H9 (cell line): ENCODE data around the gene CREG2. TPM values are rescaled to one million over a fixed set of nuclear protein-coding genes. Genes with fewer than 3 reads are reported as not detected.

Source experiments
- DNase-seq: peaks from one replicate; pipeline ENCODE4 v3.0.0-alpha.2; 2017
- H2AFZ ChIP-seq: one replicate; pipeline ENCODE4 v1.6.1; 2013; ENCODE audit warnings: mild to moderate bottlenecking, low read length, control low read depth, moderate library complexity
- H2AK5ac ChIP-seq: 2 replicates; pipeline ENCODE4 v1.6.1; 2013; ENCODE audit warnings: low read length, control low read depth, mixed read lengths; ENCODE audit not compliant: insufficient read length
- H2BK120ac ChIP-seq: one replicate; pipeline ENCODE4 v1.6.1; 2013; ENCODE audit warnings: low read depth, mild to moderate bottlenecking, low read length, control low read depth, inconsistent platforms; ENCODE audit not compliant: poor library complexity, severe bottlenecking
- H2BK12ac ChIP-seq: 2 replicates; pipeline ENCODE4 v1.6.1; 2013; ENCODE audit warnings: low read length, control low read depth, mixed read lengths, low read depth; ENCODE audit not compliant: insufficient read length
- H2BK15ac ChIP-seq: 2 replicates; pipeline ENCODE4 v1.6.1; 2013; ENCODE audit warnings: low read depth, low read length, control low read depth
- H2BK20ac ChIP-seq: one replicate; pipeline ENCODE4 v1.6.1; 2013; ENCODE audit warnings: low read depth, mild to moderate bottlenecking, low read length, control low read depth, inconsistent platforms; ENCODE audit not compliant: poor library complexity, severe bottlenecking
- H2BK5ac ChIP-seq: 2 replicates; pipeline ENCODE4 v1.6.1; 2013; ENCODE audit warnings: low read length, control low read depth, mixed read lengths; ENCODE audit not compliant: insufficient read length
- H3K14ac ChIP-seq: 2 replicates; pipeline ENCODE4 v1.6.1; 2013; ENCODE audit warnings: low read length, control low read depth; ENCODE audit not compliant: insufficient read depth
- H3K18ac ChIP-seq: 2 replicates; pipeline ENCODE4 v1.6.1; 2013; ENCODE audit warnings: low read depth, mild to moderate bottlenecking, mixed read lengths, low read length, control low read depth; ENCODE audit not compliant: insufficient read length
- H3K23ac ChIP-seq: 2 replicates; pipeline ENCODE4 v1.6.1; 2013; ENCODE audit warnings: low read length, control low read depth, mixed read lengths, low read depth; ENCODE audit not compliant: insufficient read length
- H3K23me2 ChIP-seq: 2 replicates; pipeline ENCODE4 v1.6.1; 2013; ENCODE audit warnings: low read depth, mild to moderate bottlenecking, mixed read lengths, low read length, control low read depth; ENCODE audit not compliant: insufficient read length, poor library complexity, severe bottlenecking
- H3K27ac ChIP-seq: 2 replicates; pipeline ENCODE4 v1.5.1; 2013; ENCODE audit warnings: low read length, control low read depth, mixed read lengths, low read depth; ENCODE audit not compliant: insufficient read length
- H3K27me3 ChIP-seq: 2 replicates; pipeline ENCODE4 v1.6.1; 2013; ENCODE audit warnings: low read length, control low read depth, inconsistent platforms; ENCODE audit not compliant: insufficient read depth
- H3K4ac ChIP-seq: 2 replicates; pipeline ENCODE4 v1.6.1; 2013; ENCODE audit warnings: low read depth, mild to moderate bottlenecking, control low read depth, inconsistent platforms, low read length, moderate library complexity
- H3K4me1 ChIP-seq: 2 replicates; pipeline ENCODE4 v1.6.1; 2013; ENCODE audit warnings: low read length, control low read depth, inconsistent platforms; ENCODE audit not compliant: insufficient read depth
- H3K4me2 ChIP-seq: 2 replicates; pipeline ENCODE4 v1.6.1; 2013; ENCODE audit warnings: low read length, control low read depth, mixed read lengths; ENCODE audit not compliant: insufficient read length, insufficient read depth
- H3K56ac ChIP-seq: 2 replicates; pipeline ENCODE4 v1.6.1; 2013; ENCODE audit warnings: low read depth, mild to moderate bottlenecking, mixed read lengths, low read length, control low read depth; ENCODE audit not compliant: insufficient read length
- H3K79me1 ChIP-seq: 2 replicates; pipeline ENCODE4 v1.6.1; 2013; ENCODE audit warnings: low read depth, mild to moderate bottlenecking, moderate library complexity, low read length, control low read depth, inconsistent platforms; ENCODE audit not compliant: insufficient read depth, poor library complexity, severe bottlenecking
- H3K79me2 ChIP-seq: 2 replicates; pipeline ENCODE4 v1.6.1; 2013; ENCODE audit warnings: low read length, control low read depth, inconsistent platforms; ENCODE audit not compliant: insufficient read depth
- H3K9ac ChIP-seq: 2 replicates; pipeline ENCODE4 v1.6.1; 2013; ENCODE audit warnings: low read length, control low read depth, mixed read lengths; ENCODE audit not compliant: insufficient read length; ENCODE audit errors: extremely low read depth
- H3K9me3 ChIP-seq: one replicate; pipeline ENCODE4 v1.6.1; 2013; ENCODE audit warnings: low read depth, low read length, inconsistent platforms; ENCODE audit not compliant: control insufficient read depth
- H3T11ph ChIP-seq: one replicate; pipeline ENCODE4 v1.6.1; 2013; ENCODE audit warnings: mild to moderate bottlenecking, low read length, control low read depth, inconsistent platforms
- H4K20me1 ChIP-seq: one replicate; pipeline ENCODE4 v1.6.1; 2013; ENCODE audit not compliant: control insufficient read depth, insufficient read length, insufficient read depth
- H4K5ac ChIP-seq: 2 replicates; pipeline ENCODE4 v1.6.1; 2013; ENCODE audit warnings: low read depth, mild to moderate bottlenecking, mixed read lengths, low read length, control low read depth; ENCODE audit not compliant: insufficient read length
- H4K8ac ChIP-seq: replicated peaks from 2 replicates; pipeline ENCODE4 v1.6.1; 2013; ENCODE audit warnings: low read length, control low read depth, mixed read lengths, low read depth; ENCODE audit not compliant: insufficient read length
- H4K91ac ChIP-seq: 2 replicates; pipeline ENCODE4 v1.6.1; 2013; ENCODE audit warnings: low read depth, mild to moderate bottlenecking, moderate library complexity, mixed read lengths, low read length, control low read depth; ENCODE audit not compliant: insufficient read length
- H3K27ac Mint-ChIP-seq, 3 experiments: 2 replicates in 2 of 3; 3 replicates in 1 of 3; pipeline ENCODE4 v1.8.0; 2020 to 2021; ENCODE audit warnings: mixed read lengths in 3 of 3, mild to moderate bottlenecking in 1 of 3, moderate library complexity in 1 of 3
- H3K27me3 Mint-ChIP-seq: 2 replicates; pipeline ENCODE4 v1.8.0; 2021; ENCODE audit warnings: low read depth, mild to moderate bottlenecking, moderate library complexity, mixed read lengths
- H3K36me3 Mint-ChIP-seq, 3 experiments: 2 replicates in 2 of 3; 3 replicates in 1 of 3; pipeline ENCODE4 v1.8.0; 2020 to 2021; ENCODE audit warnings: low read depth in 3 of 3, mixed read lengths in 3 of 3; ENCODE audit not compliant: insufficient read depth in 1 of 3
- H3K4me1 Mint-ChIP-seq, 2 experiments: 2 replicates each; pipeline ENCODE4 v1.8.0; 2020; ENCODE audit warnings: mixed read lengths in 2 of 2
- H3K4me3 Mint-ChIP-seq, 2 experiments: 2 replicates in 1 of 2; 3 replicates in 1 of 2; pipeline ENCODE4 v1.8.0; 2020 to 2021; ENCODE audit warnings: mild to moderate bottlenecking in 2 of 2, mixed read lengths in 2 of 2, moderate library complexity in 1 of 2
- H3K9me3 Mint-ChIP-seq, 2 experiments: 2 replicates in 1 of 2; 3 replicates in 1 of 2; pipeline ENCODE4 v1.8.0; 2020; ENCODE audit warnings: mild to moderate bottlenecking in 2 of 2, mixed read lengths in 2 of 2, moderate library complexity in 1 of 2
- WGBS: extraction: QIAGEN DNeasy Blood & Tissue Kit; methylation state at CpG from one replicate; pipeline ENCODE4 v1.1.7; 2013; ENCODE audit warnings: missing lambda C conversion rate, low lambda C conversion rate, mixed read lengths; ENCODE audit not compliant: insufficient read length; ENCODE audit errors: extremely low coverage; 5-methylcytosine and 5-hydroxymethylcytosine counted together
- total RNA-seq: library from RNA; stranded (reverse); gene quantifications from 2 replicates; pipeline ENCODE4 v1.2.1, GENCODE V29; 2021
- TF ChIP-seq, protein P1 (sequence below): fragments of 200-600 bp; sonication (generic); conservative IDR thresholded peaks from 3 replicates; pipeline ENCODE4 v1.8.0; 2021; ENCODE audit warnings: antibody characterized with exemption, mild to moderate bottlenecking

The CREG2 gene
- total RNA-seq, 1 experiment from 2014 or later, result 0.77 TPM

DNA sequence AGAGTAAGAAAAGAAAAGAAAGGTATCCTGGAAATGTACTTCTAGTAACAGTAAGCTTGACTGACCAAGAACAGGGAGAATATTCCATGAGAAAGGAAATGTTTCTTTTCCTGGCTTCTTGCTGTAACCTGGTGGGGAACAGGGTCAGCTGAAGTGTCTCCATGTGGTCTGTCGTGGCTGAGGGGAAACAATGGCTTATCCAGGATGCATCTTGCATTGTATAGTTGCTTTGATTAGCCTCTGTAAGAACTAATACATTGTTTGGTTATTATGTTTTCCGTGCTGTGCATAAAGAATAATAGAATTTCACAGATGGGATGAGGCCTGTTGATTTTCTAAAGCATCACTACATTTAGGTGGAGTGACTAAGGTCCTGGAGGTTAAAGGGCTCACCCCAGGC is 4.9 kb downstream of the CREG2 start:
- H3K14ac ChIP-seq, result no peak overlapping the region
- H3K27ac Mint-ChIP-seq, result no peak overlapping the region; a peak in 1 of 7 replicates
- H3T11ph ChIP-seq, result no peak overlapping the region
- no peak overlapping the region for H2BK15ac ChIP-seq
- H3K9me3 ChIP-seq, result no peaks in the 10 kb centered on the region
- no peak overlapping the region for H3K4me2 ChIP-seq
- no peaks in the 10 kb centered on the region; a peak in 1 of 7 replicates for H3K36me3 Mint-ChIP-seq
- no peak overlapping the region for H4K8ac ChIP-seq
- H2BK120ac ChIP-seq, result no peak overlapping the region
- H3K4me1 Mint-ChIP-seq, result peaks cover 21 to 24% of the 10 kb centered on the region in 2 experiments
- no peak overlapping the region for H4K5ac ChIP-seq
- peaks cover 8% of the 10 kb centered on the region; the same call in 1 of the 2 replicates for H3K27me3 ChIP-seq
- H3K23ac ChIP-seq, result no peak overlapping the region
- no peak overlapping the region for H3K18ac ChIP-seq
- no peak overlapping the region for H3K56ac ChIP-seq
- H4K91ac ChIP-seq, result no peak overlapping the region
- H3K23me2 ChIP-seq, result peaks cover 5% of the 10 kb centered on the region
- no peaks in the 10 kb centered on the region for H4K20me1 ChIP-seq
- H2AFZ ChIP-seq, result no peak overlapping the region
- no peaks in the 10 kb centered on the region for H3K79me1 ChIP-seq
- no peak for DNase-seq
- no peak overlapping the region for H3K9ac ChIP-seq
- H3K4ac ChIP-seq, result no peak overlapping the region
- H2AK5ac ChIP-seq, result no peak overlapping the region
- H3K79me2 ChIP-seq, result no peaks in the 10 kb centered on the region
- no peak overlapping the region for H2BK20ac ChIP-seq
- TF ChIP-seq, protein P1, sequence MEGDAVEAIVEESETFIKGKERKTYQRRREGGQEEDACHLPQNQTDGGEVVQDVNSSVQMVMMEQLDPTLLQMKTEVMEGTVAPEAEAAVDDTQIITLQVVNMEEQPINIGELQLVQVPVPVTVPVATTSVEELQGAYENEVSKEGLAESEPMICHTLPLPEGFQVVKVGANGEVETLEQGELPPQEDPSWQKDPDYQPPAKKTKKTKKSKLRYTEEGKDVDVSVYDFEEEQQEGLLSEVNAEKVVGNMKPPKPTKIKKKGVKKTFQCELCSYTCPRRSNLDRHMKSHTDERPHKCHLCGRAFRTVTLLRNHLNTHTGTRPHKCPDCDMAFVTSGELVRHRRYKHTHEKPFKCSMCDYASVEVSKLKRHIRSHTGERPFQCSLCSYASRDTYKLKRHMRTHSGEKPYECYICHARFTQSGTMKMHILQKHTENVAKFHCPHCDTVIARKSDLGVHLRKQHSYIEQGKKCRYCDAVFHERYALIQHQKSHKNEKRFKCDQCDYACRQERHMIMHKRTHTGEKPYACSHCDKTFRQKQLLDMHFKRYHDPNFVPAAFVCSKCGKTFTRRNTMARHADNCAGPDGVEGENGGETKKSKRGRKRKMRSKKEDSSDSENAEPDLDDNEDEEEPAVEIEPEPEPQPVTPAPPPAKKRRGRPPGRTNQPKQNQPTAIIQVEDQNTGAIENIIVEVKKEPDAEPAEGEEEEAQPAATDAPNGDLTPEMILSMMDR, result no peak
- peak overlapping the region in 1 of 2 experiments; percentile 43; a peak in 1 of 5 replicates for H3K4me3 Mint-ChIP-seq
- no peaks in the 10 kb centered on the region for H3K9me3 Mint-ChIP-seq
- no peaks in the 10 kb centered on the region for H3K4me1 ChIP-seq
- no peak overlapping the region for H2BK12ac ChIP-seq
- H3K27ac ChIP-seq, result no peak overlapping the region
- H2BK5ac ChIP-seq, result no peak overlapping the region
- peaks cover 38% of the 10 kb centered on the region for H3K27me3 Mint-ChIP-seq
- WGBS, result no CpG with 5 or more reads among the region's 2 CpGs
